K562 (cell line): ENCODE measurements around the gene PLOD1. TPM values are rescaled to one million over a fixed set of nuclear protein-coding genes. Genes with fewer than 3 reads are reported as not detected.
A peak's percentile ranks its signal among the peaks of the same experiment; 100 is the strongest.

ENCODE experiments used
- ARID1B ChIP-seq: fragments of 450-650 bp; IDR thresholded peaks from 2 replicates; pipeline ENCODE4 v1.6.1; 2016; ENCODE audit warnings: antibody characterized with exemption, mild to moderate bottlenecking, inconsistent platforms
- ARID4B ChIP-seq: sonication (generic); formaldehyde crosslinking; IDR thresholded peaks from 2 replicates; pipeline ENCODE4 v1.8.0; 2022; ENCODE audit warnings: mild to moderate bottlenecking, missing genetic modification reagents
- GABPA ChIP-seq: fragments of 200-800 bp; sonication (Bioruptor generic); conservative IDR thresholded peaks from 2 replicates; pipeline ENCODE4 v1.6.1; 2016; ENCODE audit warnings: low read depth, missing genetic modification characterization, missing compliant biosample characterization
- HDAC1 ChIP-seq, 2 experiments: fragments of 450-650 bp; IDR thresholded peaks; 2 replicates each; pipeline ENCODE4 v1.6.1; 2016 to 2017; ENCODE audit warnings: inconsistent platforms in 1 of 2, mild to moderate bottlenecking in 1 of 2, moderate library complexity in 1 of 2
- MCM7 ChIP-seq, 2 experiments: fragments of 450-650 bp; IDR thresholded peaks; 2 replicates each; pipeline ENCODE4 v1.6.1; 2016 to 2018
- NFIC ChIP-seq: fragments of 450-650 bp; IDR thresholded peaks from 2 replicates; pipeline ENCODE4 v1.6.1; 2017; ENCODE audit warnings: mild to moderate bottlenecking, inconsistent platforms
- RBM14 ChIP-seq: fragments of 200-400 bp; formaldehyde crosslinking; IDR thresholded peaks from 2 replicates; pipeline ENCODE4 v1.6.1; 2018; ENCODE audit warnings: low read depth, mild to moderate bottlenecking, low read length, moderate library complexity, borderline replicate concordance; ENCODE audit not compliant: insufficient read depth
- RERE ChIP-seq: sonication (generic); formaldehyde crosslinking; IDR thresholded peaks from 2 replicates; pipeline ENCODE4 v1.8.0; 2023; ENCODE audit warnings: missing genetic modification reagents, mild to moderate bottlenecking, borderline replicate concordance
- SIX5 ChIP-seq, 2 experiments: IDR thresholded peaks; 2 replicates each; pipeline ENCODE4 v1.6.1; 2011; ENCODE audit warnings: low read length in 2 of 2, borderline replicate concordance in 1 of 2, low read depth in 1 of 2, mild to moderate bottlenecking in 1 of 2, moderate library complexity in 1 of 2; ENCODE audit not compliant: insufficient read depth in 1 of 2
- TSHZ1 ChIP-seq: fragments of 250-450 bp; sonication (Bioruptor Pico); IDR thresholded peaks from 2 replicates; pipeline ENCODE4 v1.4.0; 2020; ENCODE audit warnings: mild to moderate bottlenecking, moderate library complexity
- ZNF263 ChIP-seq: sonication (generic); formaldehyde crosslinking; IDR thresholded peaks from 2 replicates; pipeline ENCODE4 v1.8.0; 2022; ENCODE audit warnings: mild to moderate bottlenecking, missing genetic modification reagents, borderline replicate concordance
- polyA plus RNA-seq, 8 experiments: library from polyadenylated mRNA; depleted of rRNA in 4 of 8; stranded (reverse) in 5 of 8; unstranded in 3 of 8; fragments of >200 nt; fragmentation: Nextera tagmentation in 2 of 8; fragmentation: Illumina TruSeq in 1 of 8; extraction: Ambion mirVana in 2 of 8; extraction: Trizol in 1 of 8; gene quantifications; 2 replicates each; pipeline versions ENCODE4 v1.2.1 to v1.2.3, GENCODE V29; 2011 to 2014; ENCODE audit warnings: inconsistent platforms in 1 of 8, missing spikeins in 1 of 8
- total RNA-seq, 7 experiments: library from RNA; depleted of rRNA in 6 of 7; stranded (reverse); fragments of >200 nt in 6 of 7; fragmentation: Illumina TruSeq in 2 of 7; extraction: Trizol in 2 of 7; gene quantifications; 2 replicates each; pipeline versions ENCODE4 v1.2.1 to v1.2.3, GENCODE V29; 2011 to 2021; ENCODE audit warnings: low replicate concordance in 1 of 7

PLOD1 gene
- total and polyA plus RNA-seq, 9 of the 15 experiments (the other 6 are each of a cell fraction or from before 2014, with no cell fraction given), result 16.6 to 90.8 (median 52.7) TPM

- TF ChIP-seq ARID1B (no peak), SIX5 (IDR thresholded peaks at IDR 0.05; ENCODE audit: borderline replicate concordance in 1 of 2, insufficient read depth in 1 of 2, low read depth in 1 of 2, low read length in 2 of 2) (no peak), RERE (CRISPR knock-in tag) (no peak), MCM7 (IDR thresholded peaks at IDR 0.05) (no peak), HDAC1 (IDR thresholded peaks at IDR 0.05) (peak; percentile 64 to 70; a peak in 3 of 4 replicates), TSHZ1 (CRISPR knock-in tag) (no peak), ZNF263 (CRISPR knock-in tag) (0 out of 2 replicates have a peak, but pooled peaks have one; percentile 43), ARID4B (peak; percentile 33), NFIC (no peak; the same call in 1 of the 2 replicates), RBM14 (no peak), GABPA (tag) (peak; percentile 15; the same call in 1 of the 2 replicates)
Observed at GRCh38 chr1:11934302-11935056, at the start of gene PLOD1 (continued).
